Neural cell (in vitro differentiated cells): ENCODE data around the gene TUBB3. TPM values are rescaled to one million over a fixed set of nuclear protein-coding genes. Genes with fewer than 3 reads are reported as not detected.

ENCODE experiments used
- H2AFZ ChIP-seq: fragments of 200-600, 300-800 bp; sonication (generic), shearing (Covaris generic); 2 replicates; pipeline ENCODE4 v1.6.0; 2014; ENCODE audit warnings: low read depth, mild to moderate bottlenecking, antibody characterized with exemption, low read length, moderate library complexity
- H3F3A ChIP-seq: fragments of 200-600 bp; shearing (Covaris generic); 2 replicates; pipeline ENCODE4 v1.6.1; 2016; ENCODE audit warnings: mild to moderate bottlenecking, moderate library complexity, mixed read lengths, antibody characterized with exemption, low read length; ENCODE audit not compliant: insufficient read depth, poor library complexity, severe bottlenecking
- H3K27ac ChIP-seq: fragments of 200-600, 300-800 bp; sonication (generic), shearing (Covaris generic); 2 replicates; pipeline ENCODE4 v1.5.1; 2014; ENCODE audit warnings: mild to moderate bottlenecking, low read length, moderate library complexity
- H3K27me3 ChIP-seq: fragments of 300-800, 200-600 bp; sonication (generic), shearing (Covaris generic); 2 replicates; pipeline ENCODE4 v1.6.0; 2014; ENCODE audit warnings: mild to moderate bottlenecking, low read depth, low read length, moderate library complexity; ENCODE audit not compliant: insufficient read depth
- H3K36me3 ChIP-seq: fragments of 300-800, 200-600 bp; sonication (generic), shearing (Covaris generic); 2 replicates; pipeline ENCODE4 v1.5.1; 2014; ENCODE audit warnings: mild to moderate bottlenecking, antibody characterized with exemption, low read length, moderate library complexity; ENCODE audit not compliant: insufficient read depth
- H3K4me2 ChIP-seq: fragments of 300-800, 200-600 bp; sonication (generic), shearing (Covaris generic); 2 replicates; pipeline ENCODE4 v1.6.0; 2014; ENCODE audit warnings: mild to moderate bottlenecking, low read length
- H3K4me3 ChIP-seq: fragments of 300-800, 200-600 bp; sonication (generic), shearing (Covaris generic); 2 replicates; pipeline ENCODE4 v1.5.1; 2014; ENCODE audit warnings: mild to moderate bottlenecking, low read length, moderate library complexity
- H3K79me2 ChIP-seq: fragments of 200-600 bp; shearing (Covaris generic); replicated peaks from 2 replicates; pipeline ENCODE4 v1.6.0; 2014; ENCODE audit warnings: mild to moderate bottlenecking, low read length, moderate library complexity; ENCODE audit not compliant: insufficient read depth
- H3K9ac ChIP-seq: fragments of 300-800, 200-600 bp; sonication (generic), shearing (Covaris generic); 2 replicates; pipeline ENCODE4 v1.6.1; 2016; ENCODE audit warnings: mild to moderate bottlenecking, low read length, mixed read lengths
- H3K9me2 ChIP-seq: fragments of 200-600 bp; shearing (Covaris generic); 2 replicates; pipeline ENCODE4 v1.6.1; 2016; ENCODE audit warnings: mild to moderate bottlenecking, low read length, mixed read lengths; ENCODE audit not compliant: insufficient read depth
- H3K9me3 ChIP-seq: fragments of 200-600, 300-800 bp; sonication (generic), shearing (Covaris generic); 2 replicates; pipeline ENCODE4 v1.6.1; 2016; ENCODE audit warnings: mild to moderate bottlenecking, mixed run types, low read length, moderate library complexity, mixed read lengths
- H4K20me1 ChIP-seq: fragments of 200-600 bp; shearing (Covaris generic); 2 replicates; pipeline ENCODE4 v1.6.1; 2016; ENCODE audit warnings: mild to moderate bottlenecking, mixed run types; ENCODE audit not compliant: insufficient read depth
- EP300 ChIP-seq: fragments of 450-650 bp; conservative IDR thresholded peaks from 2 replicates; pipeline ENCODE4 v1.6.1; 2014; ENCODE audit warnings: antibody characterized with exemption, mild to moderate bottlenecking, moderate library complexity; ENCODE audit not compliant: poor library complexity, severe bottlenecking
- EZH2 ChIP-seq: fragments of 200-600, 300-800 bp; shearing (Covaris generic), sonication (generic); IDR thresholded peaks from 2 replicates; pipeline ENCODE4 v1.6.1; 2014; ENCODE audit warnings: antibody characterized with exemption, low read length, borderline replicate concordance, mild to moderate bottlenecking; ENCODE audit not compliant: insufficient read depth, poor library complexity, severe bottlenecking
- MXI1 ChIP-seq: fragments of 450-650 bp; conservative IDR thresholded peaks from 2 replicates; pipeline ENCODE4 v1.6.1; 2014; ENCODE audit warnings: antibody characterized with exemption, mild to moderate bottlenecking; ENCODE audit not compliant: poor library complexity, severe bottlenecking
- POLR2AphosphoS5 ChIP-seq: IDR thresholded peaks from 2 replicates; pipeline ENCODE4 v1.6.1; 2012
- RAD21 ChIP-seq: fragments of 450-650 bp; conservative IDR thresholded peaks from 2 replicates; pipeline ENCODE4 v1.6.1; 2014; ENCODE audit warnings: antibody characterized with exemption, mild to moderate bottlenecking, moderate library complexity
- SMC3 ChIP-seq: fragments of 450-650 bp; conservative IDR thresholded peaks from 2 replicates; pipeline ENCODE4 v1.6.1; 2014; ENCODE audit warnings: antibody characterized with exemption, mild to moderate bottlenecking, moderate library complexity; ENCODE audit not compliant: poor library complexity
- TAF1 ChIP-seq: IDR thresholded peaks from 2 replicates; pipeline ENCODE4 v1.6.1; 2012; ENCODE audit warnings: low read depth
- polyA plus RNA-seq: library from polyadenylated mRNA; depleted of rRNA; stranded (reverse); fragments of >200 nt; gene quantifications from 2 replicates; pipeline ENCODE4 v1.2.3, GENCODE V29; 2014
- TF ChIP-seq, protein P1 (sequence below): IDR thresholded peaks from 2 replicates; pipeline ENCODE4 v1.6.1; 2012; ENCODE audit warnings: borderline replicate concordance
- TF ChIP-seq, protein P2 (sequence below): fragments of 450-650 bp; IDR thresholded peaks from 2 replicates; pipeline ENCODE4 v1.5.1; 2014; ENCODE audit warnings: antibody characterized with exemption, mild to moderate bottlenecking, moderate library complexity; ENCODE audit not compliant: poor library complexity, severe bottlenecking

The TUBB3 gene
- polyA plus RNA-seq, 1 donor from 2014 or later = 2,442 TPM

DNA sequence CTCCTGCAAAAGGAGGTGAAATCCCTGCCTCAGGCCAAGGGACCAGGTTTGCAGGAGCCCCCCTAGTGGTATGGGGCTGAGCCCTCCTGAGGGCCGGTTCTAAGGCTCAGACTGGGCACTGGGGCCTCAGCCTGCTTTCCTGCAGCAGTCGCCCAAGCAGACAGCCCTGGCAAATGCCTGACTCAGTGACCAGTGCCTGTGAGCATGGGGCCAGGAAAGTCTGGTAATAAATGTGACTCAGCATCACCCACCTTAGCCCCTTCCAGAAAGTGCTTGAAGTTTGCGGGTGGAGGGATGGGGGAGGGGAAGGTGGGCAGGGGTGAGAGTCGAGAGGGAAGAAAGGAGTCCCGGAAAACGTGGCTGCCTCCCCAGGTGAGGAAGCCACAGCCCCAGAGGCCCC is 2.4 kb upstream of the TUBB3 start:
- Histone ChIP-seq H3F3A (peaks cover 5% of the 10 kb centered on the region), H3K27me3 (no peaks in the 10 kb centered on the region), H4K20me1 (peaks cover 12% of the 10 kb centered on the region), H3K36me3 (no peaks in the 10 kb centered on the region), H3K9me2 (no peaks in the 10 kb centered on the region), H3K9me3 (no peaks in the 10 kb centered on the region), H3K4me2 (no peak overlapping the region), H3K4me3 (peak overlapping the region; percentile 93), H3K9ac (peak overlapping the region; percentile 100), H3K27ac (no peak overlapping the region), H2AFZ (no peak overlapping the region), H3K79me2 (peaks cover 57% of the 10 kb centered on the region)
- TF ChIP-seq, protein P1, sequence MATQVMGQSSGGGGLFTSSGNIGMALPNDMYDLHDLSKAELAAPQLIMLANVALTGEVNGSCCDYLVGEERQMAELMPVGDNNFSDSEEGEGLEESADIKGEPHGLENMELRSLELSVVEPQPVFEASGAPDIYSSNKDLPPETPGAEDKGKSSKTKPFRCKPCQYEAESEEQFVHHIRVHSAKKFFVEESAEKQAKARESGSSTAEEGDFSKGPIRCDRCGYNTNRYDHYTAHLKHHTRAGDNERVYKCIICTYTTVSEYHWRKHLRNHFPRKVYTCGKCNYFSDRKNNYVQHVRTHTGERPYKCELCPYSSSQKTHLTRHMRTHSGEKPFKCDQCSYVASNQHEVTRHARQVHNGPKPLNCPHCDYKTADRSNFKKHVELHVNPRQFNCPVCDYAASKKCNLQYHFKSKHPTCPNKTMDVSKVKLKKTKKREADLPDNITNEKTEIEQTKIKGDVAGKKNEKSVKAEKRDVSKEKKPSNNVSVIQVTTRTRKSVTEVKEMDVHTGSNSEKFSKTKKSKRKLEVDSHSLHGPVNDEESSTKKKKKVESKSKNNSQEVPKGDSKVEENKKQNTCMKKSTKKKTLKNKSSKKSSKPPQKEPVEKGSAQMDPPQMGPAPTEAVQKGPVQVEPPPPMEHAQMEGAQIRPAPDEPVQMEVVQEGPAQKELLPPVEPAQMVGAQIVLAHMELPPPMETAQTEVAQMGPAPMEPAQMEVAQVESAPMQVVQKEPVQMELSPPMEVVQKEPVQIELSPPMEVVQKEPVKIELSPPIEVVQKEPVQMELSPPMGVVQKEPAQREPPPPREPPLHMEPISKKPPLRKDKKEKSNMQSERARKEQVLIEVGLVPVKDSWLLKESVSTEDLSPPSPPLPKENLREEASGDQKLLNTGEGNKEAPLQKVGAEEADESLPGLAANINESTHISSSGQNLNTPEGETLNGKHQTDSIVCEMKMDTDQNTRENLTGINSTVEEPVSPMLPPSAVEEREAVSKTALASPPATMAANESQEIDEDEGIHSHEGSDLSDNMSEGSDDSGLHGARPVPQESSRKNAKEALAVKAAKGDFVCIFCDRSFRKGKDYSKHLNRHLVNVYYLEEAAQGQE = no peak
- TF ChIP-seq MXI1 (no peak), EZH2 (no peak), EP300 (no peak)

DNA sequence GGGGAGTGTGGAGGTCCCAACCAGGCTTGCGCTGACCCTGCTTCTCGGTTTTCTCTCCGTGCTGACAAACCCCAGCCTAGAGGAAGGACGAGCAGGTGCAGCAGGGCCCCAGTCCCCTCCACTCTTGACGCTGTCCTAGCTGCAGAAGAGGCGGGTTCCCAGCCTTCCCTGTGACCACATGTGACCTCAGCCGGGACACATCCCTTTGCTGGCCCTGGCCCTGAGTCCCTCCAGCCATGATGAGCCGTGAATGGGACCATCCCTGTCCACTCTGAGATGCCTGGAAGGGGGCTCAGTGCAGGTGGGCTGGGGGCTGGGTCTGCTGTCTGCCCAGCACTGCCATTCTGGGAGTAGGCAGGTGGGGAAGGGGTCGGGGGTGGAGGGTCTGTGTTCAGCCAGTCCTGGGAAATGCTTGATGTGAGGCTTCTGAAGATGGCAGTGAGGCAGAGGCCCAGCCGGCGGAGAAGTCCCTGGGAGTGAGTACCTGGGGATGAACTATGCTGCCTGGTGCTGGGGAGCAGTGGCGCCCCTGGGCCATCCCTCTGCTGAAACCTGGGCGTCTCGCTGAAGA is 1.9 kb upstream of the TUBB3 start:
- H3K9me3 ChIP-seq = no peaks in the 10 kb centered on the region
- no peak overlapping the region for H2AFZ ChIP-seq
- H3K36me3 ChIP-seq = no peaks in the 10 kb centered on the region
- H3F3A ChIP-seq = peaks cover 5% of the 10 kb centered on the region
- TF ChIP-seq MXI1 = no peak
- TF ChIP-seq, protein P1 = no peak
- no peak for TF ChIP-seq RAD21
- TF ChIP-seq, protein P2, sequence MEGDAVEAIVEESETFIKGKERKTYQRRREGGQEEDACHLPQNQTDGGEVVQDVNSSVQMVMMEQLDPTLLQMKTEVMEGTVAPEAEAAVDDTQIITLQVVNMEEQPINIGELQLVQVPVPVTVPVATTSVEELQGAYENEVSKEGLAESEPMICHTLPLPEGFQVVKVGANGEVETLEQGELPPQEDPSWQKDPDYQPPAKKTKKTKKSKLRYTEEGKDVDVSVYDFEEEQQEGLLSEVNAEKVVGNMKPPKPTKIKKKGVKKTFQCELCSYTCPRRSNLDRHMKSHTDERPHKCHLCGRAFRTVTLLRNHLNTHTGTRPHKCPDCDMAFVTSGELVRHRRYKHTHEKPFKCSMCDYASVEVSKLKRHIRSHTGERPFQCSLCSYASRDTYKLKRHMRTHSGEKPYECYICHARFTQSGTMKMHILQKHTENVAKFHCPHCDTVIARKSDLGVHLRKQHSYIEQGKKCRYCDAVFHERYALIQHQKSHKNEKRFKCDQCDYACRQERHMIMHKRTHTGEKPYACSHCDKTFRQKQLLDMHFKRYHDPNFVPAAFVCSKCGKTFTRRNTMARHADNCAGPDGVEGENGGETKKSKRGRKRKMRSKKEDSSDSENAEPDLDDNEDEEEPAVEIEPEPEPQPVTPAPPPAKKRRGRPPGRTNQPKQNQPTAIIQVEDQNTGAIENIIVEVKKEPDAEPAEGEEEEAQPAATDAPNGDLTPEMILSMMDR = no peak
- TF ChIP-seq TAF1 = no peak
- no peak for TF ChIP-seq POLR2AphosphoS5
- TF ChIP-seq EP300 = no peak
- TF ChIP-seq SMC3 = no peak
- no peak for TF ChIP-seq EZH2
- peaks cover 60% of the 10 kb centered on the region for H3K79me2 ChIP-seq
- no peaks in the 10 kb centered on the region for H3K27me3 ChIP-seq
- no peaks in the 10 kb centered on the region for H3K9me2 ChIP-seq
- peak overlapping the region; percentile 100 for H3K9ac ChIP-seq
- peaks cover 15% of the 10 kb centered on the region for H4K20me1 ChIP-seq
- H3K27ac ChIP-seq = peak overlapping the region; percentile 99
- H3K4me2 ChIP-seq = peak overlapping the region; percentile 94
- peak overlapping the region; percentile 93 for H3K4me3 ChIP-seq
